Left ventricle myocardium inferior (tissue), 1 donor: ENCODE data around the gene KCNT2. TPM values are rescaled to one million over a fixed set of nuclear protein-coding genes. Genes with fewer than 3 reads are reported as not detected.
"Not testable (repeated sequence)": the region's sequence is repeated elsewhere in the genome, so short reads cannot be mapped to it uniquely, and the experiment has no call there.

Source experiments
- DNase-seq: peaks from one replicate; pipeline ENCODE4 v3.0.0-alpha.2; 2020
- H3K27ac ChIP-seq: fragments of 200-600 bp; replicated peaks from 2 replicates; pipeline ENCODE4 v1.8.0; 2021
- H3K27me3 ChIP-seq: fragments of 200-600 bp; 2 replicates; pipeline ENCODE4 v1.8.0; 2021; ENCODE audit warnings: low read depth
- H3K36me3 ChIP-seq: fragments of 200-600 bp; 2 replicates; pipeline ENCODE4 v1.8.0; 2021
- H3K4me1 ChIP-seq: fragments of 200-600 bp; 2 replicates; pipeline ENCODE4 v1.8.0; 2021
- H3K4me3 ChIP-seq: fragments of 200-600 bp; 2 replicates; pipeline ENCODE4 v1.8.0; 2021; ENCODE audit warnings: mild to moderate bottlenecking, moderate library complexity
- H3K9me3 ChIP-seq: fragments of 200-600 bp; replicated peaks from 2 replicates; pipeline ENCODE4 v1.8.0; 2021
- intact Hi-C: fragments of 100-400 bp; cut with micrococcal nuclease; formaldehyde crosslinking; loops from one replicate; pipeline ENCODE4 v1.11.0; 2022
- total RNA-seq: library from RNA; stranded (reverse); fragmentation: NEBNext Ultra II Directional; extraction: Animal tissue kit (Norgen Biotek cat#: 25700); gene quantifications from one replicate; pipeline ENCODE4 v1.2.1, GENCODE V29; 2021
- TF ChIP-seq, protein P1 (sequence below): fragments of 200-600 bp; IDR thresholded peaks from 2 replicates; pipeline ENCODE4 v1.8.0; 2021; ENCODE audit warnings: antibody characterized with exemption, mild to moderate bottlenecking, borderline replicate concordance
- donor health status: DM: no; HTN: yes; CAD: no; lungs with severe emphysema.

KCNT2 gene
- total RNA-seq, 1 donor from 2014 or later: 0.60 TPM

DNA sequence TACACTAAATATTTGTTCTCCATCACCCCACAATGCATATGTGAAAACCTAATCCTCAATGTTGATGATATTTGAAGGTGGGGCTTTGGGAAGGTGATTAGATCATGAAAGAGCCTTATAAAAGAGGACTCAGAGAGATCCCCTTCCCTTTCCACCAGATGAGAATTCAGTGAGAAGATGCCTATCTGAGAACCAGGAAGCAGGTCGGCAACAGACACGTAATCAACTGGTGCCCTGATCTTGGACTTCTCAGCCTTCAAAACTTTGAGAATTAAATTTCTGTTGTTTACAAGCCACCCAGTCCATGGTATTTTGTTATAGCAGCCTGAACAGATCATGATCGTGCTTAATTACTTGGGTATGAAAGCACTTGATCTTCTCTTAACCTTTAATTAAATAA is 329.4 kb downstream of the KCNT2 start:
- Histone ChIP-seq H3K27ac (no peak overlapping the region), H3K4me3 (no peak overlapping the region), H3K4me1 (no peaks in the 10 kb centered on the region), H3K27me3 (no peaks in the 10 kb centered on the region), H3K9me3 (no peaks in the 10 kb centered on the region), H3K36me3 (no peaks in the 10 kb centered on the region)
- intact Hi-C loops: no loop called here
- TF ChIP-seq, protein P1, sequence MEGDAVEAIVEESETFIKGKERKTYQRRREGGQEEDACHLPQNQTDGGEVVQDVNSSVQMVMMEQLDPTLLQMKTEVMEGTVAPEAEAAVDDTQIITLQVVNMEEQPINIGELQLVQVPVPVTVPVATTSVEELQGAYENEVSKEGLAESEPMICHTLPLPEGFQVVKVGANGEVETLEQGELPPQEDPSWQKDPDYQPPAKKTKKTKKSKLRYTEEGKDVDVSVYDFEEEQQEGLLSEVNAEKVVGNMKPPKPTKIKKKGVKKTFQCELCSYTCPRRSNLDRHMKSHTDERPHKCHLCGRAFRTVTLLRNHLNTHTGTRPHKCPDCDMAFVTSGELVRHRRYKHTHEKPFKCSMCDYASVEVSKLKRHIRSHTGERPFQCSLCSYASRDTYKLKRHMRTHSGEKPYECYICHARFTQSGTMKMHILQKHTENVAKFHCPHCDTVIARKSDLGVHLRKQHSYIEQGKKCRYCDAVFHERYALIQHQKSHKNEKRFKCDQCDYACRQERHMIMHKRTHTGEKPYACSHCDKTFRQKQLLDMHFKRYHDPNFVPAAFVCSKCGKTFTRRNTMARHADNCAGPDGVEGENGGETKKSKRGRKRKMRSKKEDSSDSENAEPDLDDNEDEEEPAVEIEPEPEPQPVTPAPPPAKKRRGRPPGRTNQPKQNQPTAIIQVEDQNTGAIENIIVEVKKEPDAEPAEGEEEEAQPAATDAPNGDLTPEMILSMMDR: no peak
- DNase-seq: no peak

DNA sequence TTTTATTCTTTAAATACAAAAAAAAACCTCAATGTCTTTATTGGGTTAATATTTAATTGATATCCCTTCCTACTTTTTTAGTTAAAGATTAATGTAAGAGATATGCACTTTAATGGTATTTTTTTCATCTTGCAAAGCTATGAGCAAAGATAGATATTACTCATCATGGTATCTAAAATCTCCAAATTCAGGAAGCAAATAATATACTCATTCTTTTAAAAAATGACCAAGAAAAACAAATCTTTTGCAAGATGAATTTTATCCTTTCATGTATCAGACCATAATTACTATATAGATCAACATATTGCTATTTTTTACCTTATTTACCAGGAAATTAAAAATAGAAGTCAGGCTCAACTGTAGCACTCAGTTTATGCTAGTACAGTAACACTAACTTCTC is 330.4 kb downstream of the KCNT2 start:
- TF ChIP-seq, protein P1: no peak
- intact Hi-C loops: no loop called here
- Histone ChIP-seq H3K36me3 (no peaks in the 10 kb centered on the region), H3K9me3 (no peaks in the 10 kb centered on the region), H3K4me3 (no peak overlapping the region), H3K4me1 (no peaks in the 10 kb centered on the region), H3K27ac (no peak overlapping the region), H3K27me3 (no peaks in the 10 kb centered on the region)
- DNase-seq: no peak

DNA sequence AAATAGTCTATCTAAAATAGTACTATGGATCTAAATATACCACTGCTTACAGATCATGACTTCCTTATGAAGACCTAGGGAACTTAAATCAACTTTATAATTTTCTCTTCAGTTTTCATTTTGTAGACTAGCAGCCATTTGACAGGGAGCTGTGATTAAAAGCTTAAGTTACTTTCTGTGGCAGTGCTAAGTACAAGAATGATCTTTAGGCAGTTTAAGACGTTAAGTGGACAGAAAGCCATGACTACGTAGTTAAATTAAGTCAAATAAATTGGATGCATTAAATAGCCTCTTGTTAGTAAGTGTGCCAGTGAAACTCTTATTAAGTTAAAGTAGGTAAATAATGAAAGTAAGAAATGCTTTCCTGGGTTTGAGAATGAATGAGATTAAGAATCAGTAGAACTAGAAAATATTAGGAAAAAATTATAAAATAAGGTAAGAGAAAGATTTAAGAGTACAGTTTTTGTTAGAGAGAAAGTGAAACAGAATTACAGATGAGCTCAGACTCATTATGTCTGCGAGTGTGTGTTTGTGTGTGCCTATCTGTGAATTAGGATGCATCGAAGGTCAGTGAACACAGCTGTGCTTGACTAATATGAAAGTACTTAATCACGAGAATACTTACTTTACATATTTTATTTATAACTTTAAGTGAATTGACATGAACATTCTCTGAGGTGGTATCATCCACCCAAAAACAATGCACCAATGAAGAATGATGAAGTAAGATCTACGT is 336.9 kb downstream of the KCNT2 start:
- TF ChIP-seq, protein P1: no peak
- DNase-seq: no peak
- H3K36me3 ChIP-seq: no peaks in the 10 kb centered on the region
- H3K27me3 ChIP-seq: no peaks in the 10 kb centered on the region
- no peak overlapping the region for H3K27ac ChIP-seq
- H3K4me3 ChIP-seq: no peak overlapping the region
- intact Hi-C loops: no loop called here
- no peaks in the 10 kb centered on the region for H3K4me1 ChIP-seq
- no peaks in the 10 kb centered on the region for H3K9me3 ChIP-seq

DNA sequence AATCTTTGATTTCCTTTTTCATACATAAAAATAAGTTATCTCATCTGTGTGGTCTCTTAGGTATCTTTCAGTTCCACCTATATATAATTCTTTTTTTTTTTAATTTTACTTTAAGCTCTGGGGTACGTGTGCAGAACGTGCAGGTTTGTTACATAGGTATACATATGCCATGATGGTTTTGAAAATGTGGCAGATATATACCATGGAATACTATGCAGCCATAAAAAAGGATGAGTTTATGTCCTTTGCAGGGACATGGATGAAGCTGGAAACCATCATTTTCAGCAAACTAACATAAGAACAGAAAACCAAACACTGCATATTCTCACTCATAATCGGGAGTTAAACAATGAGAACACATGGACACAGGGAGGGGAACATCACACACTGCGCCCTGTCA is 345.2 kb downstream of the KCNT2 start:
- DNase-seq, H3K27ac ChIP-seq, H3K4me1 ChIP-seq, H3K4me3 ChIP-seq, H3K9me3 ChIP-seq, intact Hi-C loops, H3K36me3 ChIP-seq, H3K27me3 ChIP-seq: not testable (repeated sequence)

DNA sequence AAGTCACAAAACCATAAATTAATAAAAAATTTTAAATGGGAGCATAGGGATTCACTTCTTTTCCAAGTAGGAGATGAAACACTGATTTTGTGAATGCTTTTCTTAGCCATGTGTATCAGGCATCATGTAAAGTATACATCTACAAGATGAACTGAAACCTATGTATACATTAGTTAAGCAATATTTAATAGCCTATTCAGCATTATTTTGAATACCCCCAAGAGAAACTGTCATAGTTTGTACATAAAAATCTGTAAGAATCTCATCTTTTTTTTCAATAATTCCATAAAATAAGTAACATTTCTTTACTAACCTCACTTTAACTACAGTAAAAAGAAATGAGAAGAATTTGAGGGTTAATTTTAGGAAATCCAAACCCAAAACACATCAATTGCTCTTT is 348.0 kb downstream of the KCNT2 start:
- no peaks in the 10 kb centered on the region for H3K36me3 ChIP-seq
- no peaks in the 10 kb centered on the region for H3K27me3 ChIP-seq
- H3K4me3 ChIP-seq: no peak overlapping the region
- intact Hi-C loops: no loop called here
- H3K4me1 ChIP-seq: no peaks in the 10 kb centered on the region
- TF ChIP-seq, protein P1: no peak
- H3K27ac ChIP-seq: no peak overlapping the region
- H3K9me3 ChIP-seq: no peaks in the 10 kb centered on the region
- no peak for DNase-seq

DNA sequence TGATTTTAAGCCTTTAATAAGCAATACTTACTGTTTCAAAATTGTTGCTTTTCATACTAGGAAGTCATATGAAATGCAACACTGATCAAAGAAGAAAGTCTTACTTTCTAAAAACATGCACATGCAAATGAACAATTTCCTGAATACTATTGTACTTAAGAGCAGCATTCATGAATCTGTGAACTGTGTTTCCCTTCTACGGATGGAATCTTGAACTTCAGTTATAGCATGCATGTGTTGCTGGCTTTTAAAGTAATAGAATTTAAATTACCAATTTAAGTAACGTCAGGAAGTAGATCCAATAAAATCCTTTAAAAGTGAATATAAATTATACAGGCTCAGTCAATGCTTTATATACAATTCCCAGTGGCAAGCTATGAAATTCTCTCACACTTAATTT is 348.9 kb downstream of the KCNT2 start:
- H3K27me3 ChIP-seq: no peaks in the 10 kb centered on the region
- intact Hi-C loops: no loop called here
- no peak overlapping the region for H3K4me3 ChIP-seq
- no peaks in the 10 kb centered on the region for H3K9me3 ChIP-seq
- H3K4me1 ChIP-seq: no peaks in the 10 kb centered on the region
- TF ChIP-seq, protein P1: no peak
- no peak overlapping the region for H3K27ac ChIP-seq
- DNase-seq: no peak
- H3K36me3 ChIP-seq: no peaks in the 10 kb centered on the region
